Erythroblast (primary cell): ENCODE data around the gene USB1.

Experiments
- GATA1 ChIP-seq: IDR thresholded peaks from 2 replicates; pipeline ENCODE4 v1.6.1; 2011; ENCODE audit warnings: low read depth, mild to moderate bottlenecking, control low read depth, low read length, moderate library complexity
- POLR2A ChIP-seq: IDR thresholded peaks from 2 replicates; pipeline ENCODE4 v1.6.1; 2011; ENCODE audit warnings: mild to moderate bottlenecking, low read length

DNA sequence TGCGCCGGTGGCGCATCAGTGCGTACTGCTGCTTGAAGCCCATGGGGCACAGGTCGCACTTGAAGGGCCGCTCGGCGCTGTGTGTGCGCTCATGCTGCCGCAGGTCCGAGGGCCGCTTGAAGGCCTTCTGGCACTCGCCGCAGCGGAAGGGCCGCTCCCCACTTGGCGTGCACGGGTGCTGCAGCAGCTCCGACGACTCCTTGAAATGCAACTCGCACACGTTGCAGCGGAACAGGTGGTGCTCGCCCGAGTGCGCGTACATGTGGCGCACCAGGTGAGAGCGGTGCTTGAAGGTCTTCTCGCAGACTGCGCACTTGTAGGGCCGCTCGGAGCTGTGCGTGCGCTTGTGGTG is 4.1 kb upstream of the USB1 start:
- no peak for TF ChIP-seq POLR2A
- no peak for TF ChIP-seq GATA1
